SK-N-MC (cell line): Measurements from ENCODE around the gene THPO.

Experiments used
- EZH2 ChIP-seq: fragments of 200-600 bp; sonication (generic); IDR thresholded peaks from one replicate; pipeline ENCODE4 v1.6.1; 2017; ENCODE audit warnings: antibody characterized with exemption
- POLR2AphosphoS5 ChIP-seq: IDR thresholded peaks from 2 replicates; pipeline ENCODE4 v1.6.1; 2012; ENCODE audit warnings: mild to moderate bottlenecking, low read depth, low read length, borderline replicate concordance

DNA sequence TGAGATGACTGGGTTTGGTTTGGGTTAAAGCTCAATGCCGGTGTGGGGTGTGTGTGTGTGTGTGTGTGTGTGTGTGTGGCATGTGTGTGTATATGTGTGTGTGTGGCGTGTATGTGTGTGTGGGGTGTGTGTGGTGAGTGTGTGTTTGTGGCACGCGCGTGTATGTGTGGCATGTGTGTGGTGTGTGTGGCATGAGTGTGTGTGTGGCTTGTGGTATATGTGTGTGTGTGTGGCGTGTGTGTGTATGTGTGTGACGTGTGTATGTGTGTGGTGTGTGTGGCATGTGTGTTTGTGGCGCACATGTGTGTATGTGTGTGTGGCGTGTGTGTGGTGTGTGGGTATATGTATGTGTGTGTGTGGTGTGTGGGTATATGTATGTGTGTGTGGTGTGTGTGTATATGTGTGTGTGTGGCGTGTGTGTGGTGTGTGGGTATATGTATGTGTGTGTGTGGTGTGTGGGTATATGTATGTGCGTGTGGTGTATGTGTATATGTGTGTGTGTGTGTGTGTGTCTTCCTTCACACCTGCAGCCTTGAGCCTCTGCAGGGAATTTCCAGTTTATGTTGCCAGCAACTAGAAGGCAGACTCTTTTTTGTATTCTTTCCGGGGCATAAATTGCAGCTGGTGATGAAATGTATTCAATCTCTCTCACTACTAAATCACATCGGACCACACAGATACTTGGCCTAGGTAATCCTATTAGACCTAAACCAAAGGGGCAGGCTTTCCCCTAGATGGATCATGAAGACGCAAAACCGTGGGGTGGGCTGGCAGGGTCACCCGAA, 36.6 kb upstream of the THPO start:
- TF ChIP-seq EZH2 (no peak), POLR2AphosphoS5 (no peak)
